T-helper 2 cell treated with Interferon-gamma antibody and Interleukin-4, amounts not matched to agents 5 μg/mL and 100 μg/mL, for 36 hours (primary cell): Measurements from ENCODE around the gene PTPRCAP.
A peak's percentile ranks its signal among the peaks of the same experiment; 100 is the strongest.

Experiments used
- DNase-seq: peaks from one replicate; pipeline ENCODE4 v3.0.0; 2021; ENCODE audit warnings: low spot score
- H3K27ac Mint-ChIP-seq: one replicate; pipeline ENCODE4 v1.8.0; 2021; ENCODE audit warnings: mild to moderate bottlenecking, mixed read lengths
- H3K27me3 Mint-ChIP-seq: one replicate; pipeline ENCODE4 v1.8.0; 2021; ENCODE audit warnings: low read depth, mixed read lengths
- H3K36me3 Mint-ChIP-seq: one replicate; pipeline ENCODE4 v1.8.0; 2021; ENCODE audit warnings: low read depth, mixed read lengths
- H3K4me1 Mint-ChIP-seq: one replicate; pipeline ENCODE4 v1.8.0; 2021; ENCODE audit warnings: low read depth, mixed read lengths
- H3K4me3 Mint-ChIP-seq: one replicate; pipeline ENCODE4 v1.8.0; 2022; ENCODE audit warnings: mild to moderate bottlenecking, moderate library complexity, mixed read lengths
- H3K9me3 Mint-ChIP-seq: one replicate; pipeline ENCODE4 v1.8.0; 2021; ENCODE audit warnings: mixed read lengths

Gene PTPRCAP

DNA sequence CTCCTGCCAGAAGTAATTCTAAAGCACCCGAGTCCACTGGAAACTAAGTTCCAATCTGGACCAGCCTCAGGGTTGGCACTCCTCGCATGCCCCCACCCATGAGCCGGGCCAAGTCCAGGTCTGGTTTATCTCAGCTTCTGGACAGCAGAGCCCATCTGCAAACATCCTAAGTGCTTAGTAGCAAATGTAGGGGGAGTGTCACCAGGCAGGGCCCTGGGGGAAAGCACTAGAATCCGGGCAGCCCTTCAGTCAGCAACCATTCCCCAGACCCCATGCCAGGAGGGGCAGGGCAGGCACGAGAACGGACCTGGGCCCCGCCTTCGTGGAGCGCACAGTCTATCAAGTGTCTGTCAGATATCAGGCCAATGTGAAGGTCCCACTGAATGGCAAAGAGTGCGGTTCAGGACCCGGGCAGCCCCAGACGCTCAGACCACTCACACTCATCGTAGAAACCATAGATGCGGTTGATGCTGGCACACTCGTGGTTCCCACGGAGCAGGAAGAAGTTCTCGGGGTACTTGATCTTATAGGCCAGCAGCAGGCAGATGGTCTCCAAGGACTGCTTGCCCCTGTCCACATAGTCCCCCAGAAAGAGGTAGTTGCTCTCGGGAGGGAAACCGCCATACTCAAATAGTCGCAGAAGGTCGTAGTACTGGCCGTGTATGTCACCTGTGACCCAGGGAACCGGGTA is 37.1 kb downstream of the PTPRCAP start:
- Mint-ChIP-seq H3K9me3 (no peaks in the 10 kb centered on the region), H3K4me3 (peak overlapping the region; percentile 90), H3K36me3 (peaks cover 55% of the 10 kb centered on the region), H3K4me1 (peaks cover 30% of the 10 kb centered on the region), H3K27ac (peak overlapping the region; percentile 69), H3K27me3 (no peaks in the 10 kb centered on the region)
- DNase-seq: no peak

- H3K9me3 Mint-ChIP-seq: no peaks in the 10 kb centered on the region
- H3K36me3 Mint-ChIP-seq: peaks cover 48% of the 10 kb centered on the region
Measured at GRCh38 chr11:67398661-67399563, 38.6 kb downstream of the PTPRCAP start.

GRCh38 chr11:67397986-67398660 is 39.4 kb downstream of the PTPRCAP start:
- Mint-ChIP-seq H3K9me3 (no peaks in the 10 kb centered on the region), H3K4me3 (peak overlapping the region; percentile 45), H3K27ac (peak overlapping the region; percentile 67), H3K4me1 (peaks cover 28% of the 10 kb centered on the region), H3K36me3 (peaks cover 49% of the 10 kb centered on the region), H3K27me3 (no peaks in the 10 kb centered on the region)
- DNase-seq: no peak

More at GRCh38 chr11:67398661-67399563, 38.6 kb downstream of the PTPRCAP start:
- peaks cover 27% of the 10 kb centered on the region for H3K4me1 Mint-ChIP-seq
- no peak for DNase-seq
- no peaks in the 10 kb centered on the region for H3K27me3 Mint-ChIP-seq
- peak overlapping the region; percentile 51 for H3K4me3 Mint-ChIP-seq
- peak overlapping the region; percentile 31 for H3K27ac Mint-ChIP-seq

- H3K27me3 Mint-ChIP-seq: no peaks in the 10 kb centered on the region
- H3K36me3 Mint-ChIP-seq: peaks cover 52% of the 10 kb centered on the region
- peaks cover 31% of the 10 kb centered on the region for H3K4me1 Mint-ChIP-seq
- peak overlapping the region; percentile 45 for H3K4me3 Mint-ChIP-seq
- H3K9me3 Mint-ChIP-seq: no peaks in the 10 kb centered on the region
- DNase-seq: no peak
- peak overlapping the region; percentile 31 for H3K27ac Mint-ChIP-seq
Measured at GRCh38 chr11:67397536-67397935, 39.9 kb downstream of the PTPRCAP start.

DNA sequence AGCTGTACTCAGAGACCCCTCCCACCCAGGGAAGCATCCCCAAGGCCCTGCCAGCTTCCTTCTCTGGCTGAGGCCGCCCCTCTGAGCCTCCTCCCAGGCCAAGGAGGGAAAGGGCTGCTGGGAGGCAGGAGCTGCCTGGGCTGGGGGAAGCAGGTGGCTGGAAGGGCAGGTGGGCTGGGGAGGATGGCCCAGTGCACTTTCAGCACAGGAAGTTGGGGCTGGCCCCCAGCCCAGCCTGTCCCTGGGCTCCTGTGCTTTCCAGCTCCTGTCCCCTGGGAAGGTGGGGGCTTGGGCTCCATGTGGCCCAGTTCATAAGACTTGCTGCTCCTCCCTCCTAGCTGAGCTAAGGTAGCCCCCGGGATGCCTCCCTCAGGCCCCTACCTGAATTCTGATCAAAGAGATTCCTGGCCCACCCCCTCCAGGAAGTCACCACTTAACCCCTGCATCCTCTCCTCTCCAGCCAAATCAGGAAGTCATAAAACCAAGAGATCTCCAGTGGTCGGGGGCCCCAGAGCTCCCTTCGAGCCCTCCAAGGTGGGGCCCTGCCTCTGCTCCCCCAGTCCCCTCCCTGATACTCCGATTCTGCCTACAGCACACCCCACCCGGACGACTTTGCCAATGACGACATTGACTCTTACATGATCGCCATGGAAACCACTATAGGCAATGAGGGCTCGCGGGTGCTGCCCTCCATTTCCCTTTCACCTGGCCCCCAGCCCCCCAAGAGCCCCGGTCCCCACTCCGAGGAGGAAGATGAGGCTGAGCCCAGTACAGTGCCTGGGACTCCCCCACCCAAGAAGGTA is 40.7 kb downstream of the PTPRCAP start:
- Mint-ChIP-seq H3K27ac (peak overlapping the region; percentile 81), H3K9me3 (no peaks in the 10 kb centered on the region), H3K27me3 (no peaks in the 10 kb centered on the region), H3K4me3 (peak overlapping the region; percentile 62), H3K4me1 (peaks cover 28% of the 10 kb centered on the region), H3K36me3 (peaks cover 54% of the 10 kb centered on the region)
- DNase-seq: no peak

- H3K4me3 Mint-ChIP-seq: no peak overlapping the region
- H3K36me3 Mint-ChIP-seq: peaks cover 54% of the 10 kb centered on the region
- peaks cover 29% of the 10 kb centered on the region for H3K4me1 Mint-ChIP-seq
- peak overlapping the region; percentile 55 for H3K27ac Mint-ChIP-seq
- DNase-seq: no peak
- H3K9me3 Mint-ChIP-seq: no peaks in the 10 kb centered on the region
- H3K27me3 Mint-ChIP-seq: no peaks in the 10 kb centered on the region
Measured at GRCh38 chr11:67396259-67396581, 41.3 kb downstream of the PTPRCAP start.

- Mint-ChIP-seq H3K27ac (no peak overlapping the region), H3K4me1 (peaks cover 31% of the 10 kb centered on the region), H3K4me3 (no peak overlapping the region), H3K36me3 (peaks cover 53% of the 10 kb centered on the region), H3K9me3 (no peaks in the 10 kb centered on the region), H3K27me3 (no peaks in the 10 kb centered on the region)
- DNase-seq: no peak
Measured at GRCh38 chr11:67395555-67396258, 41.8 kb downstream of the PTPRCAP start.

GRCh38 chr11:67393990-67394389 is 43.5 kb downstream of the PTPRCAP start:
- no peak for DNase-seq
- Mint-ChIP-seq H3K36me3 (peaks cover 37% of the 10 kb centered on the region), H3K9me3 (no peaks in the 10 kb centered on the region), H3K4me3 (peak overlapping the region; percentile 46), H3K4me1 (peaks cover 31% of the 10 kb centered on the region), H3K27me3 (no peaks in the 10 kb centered on the region), H3K27ac (peak overlapping the region; percentile 55)

DNA sequence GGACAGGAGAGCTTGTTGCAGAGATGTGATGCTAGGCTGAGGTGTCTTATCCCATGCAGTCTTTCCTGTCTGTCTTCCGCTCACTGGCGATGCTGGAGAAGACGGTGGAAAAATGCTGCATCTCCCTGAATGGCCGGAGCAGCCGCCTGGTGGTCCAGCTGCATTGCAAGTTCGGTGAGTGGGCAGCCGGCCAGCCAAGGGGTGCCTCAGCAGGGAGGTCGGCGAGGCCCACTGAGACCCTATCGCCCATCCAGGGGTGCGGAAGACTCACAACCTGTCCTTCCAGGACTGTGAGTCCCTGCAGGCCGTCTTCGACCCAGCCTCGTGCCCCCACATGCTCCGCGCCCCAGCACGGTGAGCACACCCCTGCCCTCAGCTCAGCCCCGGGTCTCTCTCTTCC is 44.0 kb downstream of the PTPRCAP start:
- Mint-ChIP-seq H3K4me1 (peaks cover 31% of the 10 kb centered on the region), H3K4me3 (peak overlapping the region; percentile 97), H3K27me3 (no peaks in the 10 kb centered on the region), H3K27ac (no peak overlapping the region), H3K36me3 (peaks cover 35% of the 10 kb centered on the region), H3K9me3 (no peaks in the 10 kb centered on the region)
- DNase-seq: no peak

DNA sequence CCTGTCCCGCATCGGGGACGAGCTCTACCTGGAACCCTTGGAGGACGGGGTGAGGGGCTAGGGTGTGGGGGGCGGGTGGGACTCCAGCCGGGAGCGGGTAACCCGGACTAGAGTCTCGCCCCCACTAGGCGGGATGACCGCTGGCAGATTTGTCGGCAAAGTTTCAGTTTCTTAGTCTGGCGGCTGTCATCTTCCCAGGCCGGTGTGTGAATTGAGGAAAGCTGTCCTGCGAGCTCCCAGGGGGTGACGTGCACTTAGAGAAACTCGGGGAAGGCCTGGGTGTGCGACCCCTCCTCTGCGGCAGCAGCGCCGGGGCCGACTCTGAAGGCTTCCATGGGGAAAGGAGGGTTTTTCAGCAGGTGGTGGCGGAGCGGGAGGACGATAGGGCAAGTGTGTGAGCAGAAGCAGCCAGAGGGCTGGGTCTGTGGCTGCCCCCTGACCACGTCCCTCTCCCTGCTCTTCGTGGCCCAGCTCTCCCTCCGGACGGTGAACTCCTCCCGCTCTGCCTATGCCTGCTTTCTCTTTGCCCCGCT is 45.2 kb downstream of the PTPRCAP start:
- DNase-seq: no peak
- Mint-ChIP-seq H3K36me3 (peaks cover 25% of the 10 kb centered on the region), H3K27me3 (peaks cover under 1% of the 10 kb centered on the region), H3K4me1 (peaks cover 26% of the 10 kb centered on the region), H3K9me3 (no peaks in the 10 kb centered on the region), H3K27ac (peak overlapping the region; percentile 77), H3K4me3 (peak overlapping the region; percentile 97)

- Mint-ChIP-seq H3K4me3 (peak within 1 kb of the TSS; percentile 97), H3K27me3 (peaks cover 6% of the 10 kb centered on the region), H3K36me3 (peaks cover 21% of the 10 kb centered on the region), H3K27ac (peak within 1 kb of the TSS; percentile 77), H3K4me1 (peaks cover 22% of the 10 kb centered on the region), H3K9me3 (no peaks in the 10 kb centered on the region)
- DNase-seq: peak; percentile 91
Measured at GRCh38 chr11:67391304-67392182, 45.9 kb downstream of the PTPRCAP start, which contains the start of gene RAD9A. RAD9A (plus strand) TSS chr11:67391986; CDS start chr11:67392045, 59 bp downstream.

DNA sequence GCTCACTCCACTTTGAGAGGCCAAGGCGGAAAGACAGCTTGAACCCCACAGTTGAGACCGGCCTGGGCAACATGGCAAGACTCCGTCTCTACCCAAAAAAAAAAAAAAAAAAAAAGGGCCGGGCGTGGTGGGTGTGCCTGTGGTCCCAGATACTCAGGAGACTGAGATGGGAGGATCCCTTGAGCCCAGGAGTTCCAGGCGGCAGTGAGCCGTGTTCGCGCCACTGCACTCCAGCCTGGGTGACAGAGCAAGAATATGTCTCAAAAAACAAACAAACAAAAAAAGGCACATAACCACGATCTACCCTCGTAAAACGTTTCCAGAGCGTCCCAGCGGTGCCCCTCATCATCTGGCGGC is 46.6 kb downstream of the PTPRCAP start:
- Mint-ChIP-seq H3K27ac (peak overlapping the region; percentile 60), H3K4me3 (peak overlapping the region; percentile 97), H3K9me3 (no peaks in the 10 kb centered on the region), H3K27me3 (peaks cover 7% of the 10 kb centered on the region), H3K4me1 (peaks cover 18% of the 10 kb centered on the region), H3K36me3 (peaks cover 15% of the 10 kb centered on the region)
- DNase-seq: no peak
